Transverse colon (tissue), 4 donors: ENCODE measurements around the gene MMD. TPM values are rescaled to one million over a fixed set of nuclear protein-coding genes. Genes with fewer than 3 reads are reported as not detected.

Experiments
- DNase-seq: peaks from one replicate; pipeline ENCODE4 v3.0.0-alpha.2; 2019
- H3K27ac ChIP-seq, 4 donors: fragments of 200-600 bp; sonication (generic); 2 replicates each; pipeline ENCODE4 v1.5.1; 2016 to 2018; ENCODE audit warnings: inconsistent platforms in 4 of 4
- H3K27me3 ChIP-seq: fragments of 200-600 bp; sonication (generic); 2 replicates; pipeline ENCODE4 v1.5.1; 2017; ENCODE audit warnings: inconsistent platforms
- H3K36me3 ChIP-seq, 4 donors: fragments of 200-600 bp; sonication (generic); 2 replicates each; pipeline ENCODE4 v1.5.1; 2017 to 2019; ENCODE audit warnings: inconsistent platforms in 4 of 4
- H3K4me1 ChIP-seq, 4 donors: fragments of 200-600 bp; sonication (generic); 2 replicates each; pipeline ENCODE4 v1.5.1; 2017 to 2020; ENCODE audit warnings: inconsistent platforms in 4 of 4
- H3K4me3 ChIP-seq, 4 donors: fragments of 200-600 bp; sonication (generic); 1 replicate in 1 of 4; 2 replicates in 3 of 4; pipeline versions ENCODE4 v1.5.1 to v1.6.1; 2017 to 2019; ENCODE audit warnings: inconsistent platforms in 4 of 4
- H3K9me3 ChIP-seq, 2 donors: fragments of 200-600 bp; sonication (generic); 2 replicates each; pipeline ENCODE4 v1.5.1; 2017 to 2019; ENCODE audit warnings: inconsistent platforms in 2 of 2
- EP300 ChIP-seq: sonication (generic); formaldehyde crosslinking; IDR thresholded peaks from one replicate; pipeline ENCODE4 v1.6.1; 2017; ENCODE audit warnings: antibody characterized with exemption, low read depth
- POLR2A ChIP-seq: fragments of 450-650 bp; IDR thresholded peaks from one replicate; pipeline ENCODE4 v1.6.1; 2016; ENCODE audit warnings: antibody characterized with exemption, mild to moderate bottlenecking, moderate library complexity
- POLR2AphosphoS5 ChIP-seq, 3 donors: sonication (generic); formaldehyde crosslinking; IDR thresholded peaks; one replicate each; pipeline ENCODE4 v1.6.1; 2016; ENCODE audit warnings: antibody characterized with exemption in 3 of 3
- WGBS, 2 donors: methylation state at CpG; one replicate each; pipeline ENCODE4 v1.1.5; 2018; ENCODE audit warnings: low coverage in 1 of 2; 5-methylcytosine and 5-hydroxymethylcytosine counted together
- in situ Hi-C, 4 donors: fragments of 200-750 bp; cut with MboI; loops; one replicate each; pipeline versions ENCODE4 v1.15.0 to v1.15.1; 2017; ENCODE audit warnings: low sequenced_read_pairs in 3 of 4, low pct_ligation_motif_present in 1 of 4, low pct_unique_long_range_greater_than_20kb in 1 of 4
- intact Hi-C: fragments of 100-400 bp; cut with DNase I; formaldehyde crosslinking; loops from one replicate; pipeline ENCODE4 v1.15.1; 2023; ENCODE audit warnings: low total_unique reads
- total RNA-seq, 4 donors: library from RNA; depleted of rRNA; stranded (reverse); fragments of >200 nt; gene quantifications; one replicate each; pipeline ENCODE4 v1.1.0, GENCODE V29; 2016
- TF ChIP-seq, protein P1 (sequence below), 5 experiments: fragments of 200-600 bp in 3 of 5; fragments of 450-650 bp in 2 of 5; sonication (generic) in 3 of 5; IDR thresholded peaks; 1 replicate in 2 of 5; 2 replicates in 3 of 5; pipeline ENCODE4 v1.5.1; 2016 to 2017; ENCODE audit warnings: antibody characterized with exemption in 5 of 5, inconsistent platforms in 3 of 5, mild to moderate bottlenecking in 2 of 5, moderate library complexity in 1 of 5

The MMD gene
- total RNA-seq, 4 donors from 2014 or later = 4.8 to 18.9 (median 14.3) TPM

DNA sequence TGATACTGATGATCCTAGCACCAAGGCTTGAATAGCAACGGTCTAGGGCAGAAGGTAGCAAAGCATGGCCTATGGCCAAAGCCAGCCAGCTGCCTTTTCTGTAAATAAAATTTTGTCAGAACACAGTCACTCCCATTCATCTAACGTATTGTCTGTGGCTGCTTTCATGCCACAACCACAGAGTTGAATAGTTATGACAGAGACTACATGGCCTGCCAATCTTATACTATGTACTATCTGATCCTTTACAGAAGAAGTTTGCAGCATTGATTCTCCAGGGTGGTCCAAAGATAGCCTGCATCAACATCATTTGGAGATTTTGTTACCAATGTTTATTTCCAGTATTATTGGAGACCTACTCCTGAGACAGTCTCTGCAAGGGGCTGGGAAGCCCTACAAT is 19.9 kb upstream of the MMD start:
- H3K27ac ChIP-seq = peak overlapping the region in 3 of 4 donors; percentile 68 to 73 (median 70)
- WGBS, 2 donors = 18% methylated on average over 2 of the region's 2 CpGs; no CpG with 5 or more reads in 1 of the 2 donors

DNA sequence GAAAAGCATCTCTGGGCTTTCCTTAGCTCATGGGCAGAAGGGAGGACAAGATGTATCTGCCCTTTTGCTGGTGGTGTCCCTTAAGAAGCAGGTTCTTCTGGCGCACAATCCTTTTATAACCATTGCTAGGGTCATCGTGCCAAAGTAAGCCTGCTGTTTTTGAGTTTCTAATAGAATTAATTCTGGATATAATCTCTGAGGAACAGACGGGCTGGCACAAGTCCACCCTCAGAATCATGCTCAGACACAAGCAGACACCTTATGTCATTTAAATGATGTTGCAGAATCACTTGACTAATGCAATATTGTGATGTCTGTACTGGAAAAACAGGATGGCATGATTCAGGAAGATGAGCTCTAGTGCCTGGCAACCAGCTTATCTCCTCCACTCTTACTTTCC is 18.8 kb upstream of the MMD start:
- in situ Hi-C loops = no loop called here
- intact Hi-C loops = no loop called here
- Histone ChIP-seq H3K9me3 (no peaks in the 10 kb centered on the region), H3K4me1 (peaks cover 11 to 28% (median 17%) of the 10 kb centered on the region in 4 donors), H3K27me3 (no peaks in the 10 kb centered on the region), H3K4me3 (no peak overlapping the region), H3K36me3 (no peaks in the 10 kb centered on the region), H3K27ac (peak overlapping the region in 1 of 4 donors; percentile 8)
- TF ChIP-seq EP300 (no peak), POLR2AphosphoS5 (IDR thresholded peaks at IDR 0.05) (no peak), POLR2A (no peak)
- TF ChIP-seq, protein P1, sequence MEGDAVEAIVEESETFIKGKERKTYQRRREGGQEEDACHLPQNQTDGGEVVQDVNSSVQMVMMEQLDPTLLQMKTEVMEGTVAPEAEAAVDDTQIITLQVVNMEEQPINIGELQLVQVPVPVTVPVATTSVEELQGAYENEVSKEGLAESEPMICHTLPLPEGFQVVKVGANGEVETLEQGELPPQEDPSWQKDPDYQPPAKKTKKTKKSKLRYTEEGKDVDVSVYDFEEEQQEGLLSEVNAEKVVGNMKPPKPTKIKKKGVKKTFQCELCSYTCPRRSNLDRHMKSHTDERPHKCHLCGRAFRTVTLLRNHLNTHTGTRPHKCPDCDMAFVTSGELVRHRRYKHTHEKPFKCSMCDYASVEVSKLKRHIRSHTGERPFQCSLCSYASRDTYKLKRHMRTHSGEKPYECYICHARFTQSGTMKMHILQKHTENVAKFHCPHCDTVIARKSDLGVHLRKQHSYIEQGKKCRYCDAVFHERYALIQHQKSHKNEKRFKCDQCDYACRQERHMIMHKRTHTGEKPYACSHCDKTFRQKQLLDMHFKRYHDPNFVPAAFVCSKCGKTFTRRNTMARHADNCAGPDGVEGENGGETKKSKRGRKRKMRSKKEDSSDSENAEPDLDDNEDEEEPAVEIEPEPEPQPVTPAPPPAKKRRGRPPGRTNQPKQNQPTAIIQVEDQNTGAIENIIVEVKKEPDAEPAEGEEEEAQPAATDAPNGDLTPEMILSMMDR (IDR thresholded peaks at IDR 0.05) = no peak
- DNase-seq = no peak
- 62 to 68% methylated on average over 3 of the region's 3 CpGs for WGBS, 2 donors

More for the DNA sequence above, 19.9 kb upstream of the MMD start:
- TF ChIP-seq EP300 (no peak), POLR2AphosphoS5 (IDR thresholded peaks at IDR 0.05) (no peak), POLR2A (no peak)
- TF ChIP-seq, protein P1 (IDR thresholded peaks at IDR 0.05) = no peak
- intact Hi-C loops = no loop called here
- no peaks in the 10 kb centered on the region for H3K9me3 ChIP-seq
- in situ Hi-C loops = no loop called here
- DNase-seq = no peak
- peaks cover 13 to 34% (median 17%) of the 10 kb centered on the region in 4 donors for H3K4me1 ChIP-seq
- H3K36me3 ChIP-seq = no peaks in the 10 kb centered on the region
- no peak overlapping the region for H3K4me3 ChIP-seq
- H3K27me3 ChIP-seq = no peaks in the 10 kb centered on the region

DNA sequence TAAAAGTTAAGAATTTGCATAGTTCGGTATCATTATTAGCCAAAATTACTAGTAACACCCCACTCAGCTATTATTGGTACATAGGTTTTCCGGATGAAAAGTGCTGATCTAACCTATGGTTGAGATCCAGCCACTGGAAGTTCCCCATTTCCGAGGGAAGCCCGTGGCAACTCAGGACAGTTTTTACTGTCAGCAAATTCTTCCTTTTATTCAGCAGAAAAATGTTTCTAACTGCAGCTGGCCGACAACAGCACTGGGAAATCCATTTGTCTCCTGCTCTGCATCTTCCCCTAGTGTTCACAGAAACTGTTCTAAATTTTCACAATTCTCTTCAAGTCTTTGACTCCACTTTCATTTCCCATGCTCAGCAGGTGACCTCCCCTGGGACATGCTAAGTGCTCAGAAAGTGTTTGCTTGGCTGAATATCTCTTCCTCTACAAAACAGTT is 15.5 kb upstream of the MMD start:
- H3K27me3 ChIP-seq = no peaks in the 10 kb centered on the region
- H3K4me1 ChIP-seq = peaks cover 16 to 26% (median 21%) of the 10 kb centered on the region in 4 donors
- no peaks in the 10 kb centered on the region for H3K36me3 ChIP-seq
- in situ Hi-C loops = no loop called here
- intact Hi-C loops = no loop called here
- TF ChIP-seq POLR2AphosphoS5 (IDR thresholded peaks at IDR 0.05) (no peak), EP300 (no peak), POLR2A (no peak)
- TF ChIP-seq, protein P1 (IDR thresholded peaks at IDR 0.05) = no peak
- H3K9me3 ChIP-seq = no peaks in the 10 kb centered on the region
- H3K4me3 ChIP-seq = no peak overlapping the region
- H3K27ac ChIP-seq = no peak overlapping the region
- WGBS, 2 donors = 51 to 57% methylated on average over 4 to 5 of the region's 5 CpGs
- DNase-seq = no peak

DNA sequence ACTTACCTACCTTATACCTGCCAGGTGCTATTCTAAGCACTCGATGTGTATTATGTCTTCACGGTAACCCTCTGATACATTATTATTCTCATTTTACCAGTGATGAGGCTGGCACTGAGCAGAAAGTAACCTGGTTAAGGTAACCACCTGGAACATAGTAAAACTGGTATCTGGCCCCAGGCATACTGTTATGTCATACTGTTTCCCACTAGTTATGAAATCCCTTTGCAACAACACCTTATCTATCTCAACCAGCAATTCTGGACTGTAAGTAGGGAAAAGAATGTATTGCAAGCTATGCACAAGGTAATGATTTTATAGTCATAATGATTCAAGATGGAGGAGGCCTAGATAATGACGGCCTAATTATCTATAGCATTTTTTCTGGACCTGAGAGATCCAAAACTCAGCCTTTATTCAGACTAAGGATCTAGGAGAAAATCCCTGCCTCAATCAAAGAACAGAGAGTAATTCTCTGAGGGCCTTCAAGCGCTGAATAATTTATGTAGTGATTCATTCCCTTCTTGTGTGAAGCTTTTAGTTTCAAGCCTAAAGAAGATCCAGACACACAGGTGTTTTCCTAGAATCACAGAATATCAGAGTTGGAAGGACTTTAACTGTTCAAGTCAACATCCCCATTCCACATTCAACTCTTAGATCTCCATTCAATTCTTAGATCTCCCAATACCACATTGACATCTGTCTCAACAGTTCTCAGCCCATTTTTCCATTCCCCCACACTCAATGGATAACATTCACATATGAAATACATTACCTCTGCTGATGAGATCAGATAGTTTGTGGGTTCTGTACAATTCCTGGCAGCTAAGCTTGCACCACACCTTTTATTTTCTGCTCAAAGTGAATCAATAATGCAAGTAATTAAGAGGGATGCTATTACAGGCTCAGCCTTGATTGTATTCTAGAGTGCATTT is 14.9 kb upstream of the MMD start:
- no peak overlapping the region for H3K27ac ChIP-seq
- 85 to 91% methylated on average over 4 of the region's 4 CpGs for WGBS, 2 donors
- H3K27me3 ChIP-seq = no peaks in the 10 kb centered on the region
- TF ChIP-seq POLR2AphosphoS5 (IDR thresholded peaks at IDR 0.05) (no peak), EP300 (no peak), POLR2A (no peak)
- TF ChIP-seq, protein P1 (IDR thresholded peaks at IDR 0.05) = no peak
- intact Hi-C loops (no loop called here), in situ Hi-C loops (no loop called here)
- peaks cover 13 to 25% (median 21%) of the 10 kb centered on the region in 4 donors for H3K4me1 ChIP-seq
- H3K9me3 ChIP-seq = no peaks in the 10 kb centered on the region
- H3K36me3 ChIP-seq = no peaks in the 10 kb centered on the region
- H3K4me3 ChIP-seq = no peak overlapping the region
- no peak for DNase-seq
